ENCODE measurements around the gene SZT2.

The SZT2 gene

DNA sequence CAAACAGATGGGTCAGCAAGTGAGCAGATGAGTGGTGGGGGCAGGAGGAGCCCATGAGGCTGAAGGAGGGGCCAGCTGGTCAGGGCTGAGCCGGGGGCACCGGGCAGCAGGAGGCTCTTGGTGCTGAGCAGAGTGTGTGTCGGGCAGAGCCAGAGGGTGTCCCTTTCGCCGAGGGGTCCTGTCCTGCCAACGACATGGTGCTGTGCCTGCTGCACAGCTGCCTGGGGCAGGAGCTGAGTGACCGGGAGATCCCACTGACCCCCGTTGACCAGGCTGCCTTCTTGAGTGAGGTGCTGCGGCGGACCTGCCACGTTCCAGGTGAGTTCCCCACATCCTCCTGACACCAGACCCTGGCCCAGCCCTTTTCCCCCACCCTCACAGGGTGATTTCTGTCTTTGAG, 36.5 kb downstream of the SZT2 start:
- DNase-seq = no peak

DNA sequence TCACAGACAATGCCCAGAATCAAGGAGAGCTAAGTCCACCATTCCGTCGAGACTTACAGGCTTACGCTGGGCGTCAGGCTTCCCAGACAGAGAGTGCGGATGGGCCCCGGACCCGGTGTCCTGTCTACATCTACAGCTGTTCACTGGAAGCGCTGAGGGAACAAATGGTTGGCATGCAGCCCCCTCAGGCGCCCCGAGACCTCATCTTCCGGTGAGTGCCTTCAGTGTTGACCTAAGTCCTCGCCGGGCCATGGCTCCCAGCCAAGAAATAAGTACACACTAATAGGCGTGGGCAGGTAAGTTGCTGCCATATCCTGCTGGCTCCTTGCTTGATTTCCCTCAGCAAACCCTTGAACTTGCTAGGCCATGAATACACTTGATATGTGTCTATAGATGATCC, 37.8 kb downstream of the SZT2 start:
- no peak for DNase-seq

GRCh38 chr1:43427941-43428340, 38.2 kb downstream of the SZT2 start:
- no peak for DNase-seq

- DNase-seq = no peak
These were observed 41.1 kb downstream of the SZT2 start for GRCh38 chr1:43430831-43431230.

DNA sequence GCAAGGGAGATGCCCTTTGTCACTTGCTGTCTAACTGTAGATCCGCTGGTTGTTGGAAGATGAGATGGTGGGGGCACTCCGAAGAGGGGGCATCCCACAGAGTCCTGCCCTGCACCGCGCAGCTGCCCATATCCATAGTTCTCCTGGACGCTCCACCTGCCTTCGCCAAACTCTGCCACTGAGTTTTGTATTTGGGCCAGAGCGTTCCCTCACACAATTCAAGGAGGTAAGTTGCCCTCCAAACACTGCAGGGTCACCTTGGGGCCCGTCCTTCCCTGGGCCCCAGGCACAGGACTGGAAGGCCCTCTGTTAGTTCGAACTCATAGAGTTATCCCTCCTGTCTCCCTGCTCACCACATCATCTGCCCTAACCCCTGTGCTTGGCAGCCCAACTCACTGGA, 42.0 kb downstream of the SZT2 start:
- DNase-seq = no peak

DNA sequence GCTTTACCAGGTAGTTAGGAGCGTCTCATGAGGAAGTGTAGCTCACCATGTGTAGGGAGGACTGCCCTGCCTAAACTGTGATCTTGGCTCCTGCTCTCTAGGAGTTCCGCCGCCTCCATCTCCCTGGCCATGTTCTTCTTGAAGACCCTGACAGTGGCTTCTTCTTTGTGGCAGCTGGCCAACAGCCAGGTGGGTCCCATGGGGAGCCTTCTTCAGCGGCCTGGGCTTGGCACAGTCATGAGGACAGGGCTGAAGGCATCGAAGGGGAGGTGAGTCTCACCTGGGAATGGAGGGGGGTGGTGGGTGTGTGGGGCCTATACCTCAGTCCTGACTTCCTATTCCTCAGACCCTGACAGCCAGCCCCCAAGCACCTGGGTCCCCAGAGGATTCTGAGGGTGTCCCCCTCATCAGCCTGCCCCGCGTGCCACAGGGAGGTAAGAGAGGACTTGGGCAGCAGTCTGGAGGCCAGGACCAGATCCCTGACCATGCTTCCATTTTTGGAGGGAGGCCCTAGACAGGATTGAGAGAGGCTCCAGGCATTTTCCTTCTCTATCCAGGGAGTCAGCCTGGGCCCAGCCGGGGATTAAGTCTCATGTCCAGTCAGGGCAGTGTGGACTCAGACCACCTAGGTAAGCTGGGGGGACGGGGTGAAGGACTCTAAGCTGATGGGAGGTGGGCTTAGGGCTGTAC, 42.6 kb downstream of the SZT2 start:
- no peak for DNase-seq

DNA sequence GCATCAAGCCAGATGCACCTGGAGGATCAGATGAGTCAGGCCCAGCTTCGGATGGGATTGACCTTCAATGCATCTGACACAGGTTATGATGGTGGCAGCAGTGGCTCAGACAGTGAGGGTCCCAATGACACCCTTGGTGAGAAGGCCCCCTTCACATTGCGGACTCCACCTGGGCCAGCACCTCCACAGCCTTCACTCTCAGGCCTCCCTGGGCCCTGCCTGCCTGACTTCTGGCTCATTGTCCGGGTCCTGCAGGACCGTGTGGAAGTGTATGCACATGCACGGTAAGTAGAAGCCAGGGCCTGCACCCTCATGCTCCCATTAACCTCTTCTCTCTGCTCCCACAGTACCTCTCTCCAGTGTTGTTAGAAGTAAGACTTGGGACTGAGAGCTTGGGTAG, 43.2 kb downstream of the SZT2 start:
- DNase-seq = no peak

GRCh38 chr1:43434256-43434655, 44.6 kb downstream of the SZT2 start:
- no peak for DNase-seq

DNA sequence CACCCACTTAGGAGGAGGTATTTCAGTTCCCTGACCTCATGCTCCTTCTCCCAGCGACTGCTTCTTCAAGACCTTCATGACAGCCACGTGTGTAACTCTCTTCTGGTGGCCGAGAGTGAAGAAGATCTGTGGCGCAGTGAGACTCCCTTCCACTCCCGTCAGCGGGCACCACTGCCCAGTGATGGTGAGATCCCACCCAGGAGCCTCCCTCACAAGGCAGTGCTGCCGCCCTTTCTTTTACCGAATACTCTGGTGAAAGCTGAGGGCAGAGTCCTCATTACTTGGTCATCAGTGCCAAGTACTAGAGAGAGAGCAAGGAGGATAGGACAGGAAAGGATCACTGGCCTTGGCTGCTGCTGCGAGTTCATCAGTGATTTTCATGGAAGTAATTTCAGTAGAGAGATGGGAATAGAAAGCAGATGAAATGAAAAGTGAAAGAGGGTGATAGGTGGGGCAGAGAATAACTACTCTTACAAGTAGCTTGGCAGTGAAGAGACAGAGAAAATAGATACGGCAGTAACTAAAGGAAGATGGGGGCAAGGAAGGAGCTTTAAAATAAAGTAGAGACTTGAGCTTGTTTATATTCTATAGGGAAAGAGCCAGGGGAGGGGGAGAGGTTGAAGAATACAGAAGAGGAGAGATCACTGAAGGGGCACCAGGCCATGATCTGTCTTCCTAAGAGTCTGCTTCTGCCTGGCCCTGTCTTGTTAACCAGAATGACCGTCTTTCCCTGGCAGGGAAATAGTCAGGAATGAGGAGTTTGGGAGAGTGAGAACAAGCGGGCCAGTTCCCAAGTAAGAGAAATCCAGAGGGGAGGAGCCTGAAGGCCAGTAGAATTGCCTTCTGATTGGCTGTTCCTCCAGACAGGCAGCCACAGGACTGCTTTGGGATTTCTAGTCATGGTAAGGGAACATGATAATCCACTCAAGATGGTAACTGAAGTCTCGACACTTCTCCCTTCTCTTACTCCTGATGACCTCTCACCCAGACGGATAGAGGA, 45.7 kb downstream of the SZT2 start:
- DNase-seq = no peak

GRCh38 chr1:43436371-43436770, 46.7 kb downstream of the SZT2 start:
- DNase-seq = no peak

DNA sequence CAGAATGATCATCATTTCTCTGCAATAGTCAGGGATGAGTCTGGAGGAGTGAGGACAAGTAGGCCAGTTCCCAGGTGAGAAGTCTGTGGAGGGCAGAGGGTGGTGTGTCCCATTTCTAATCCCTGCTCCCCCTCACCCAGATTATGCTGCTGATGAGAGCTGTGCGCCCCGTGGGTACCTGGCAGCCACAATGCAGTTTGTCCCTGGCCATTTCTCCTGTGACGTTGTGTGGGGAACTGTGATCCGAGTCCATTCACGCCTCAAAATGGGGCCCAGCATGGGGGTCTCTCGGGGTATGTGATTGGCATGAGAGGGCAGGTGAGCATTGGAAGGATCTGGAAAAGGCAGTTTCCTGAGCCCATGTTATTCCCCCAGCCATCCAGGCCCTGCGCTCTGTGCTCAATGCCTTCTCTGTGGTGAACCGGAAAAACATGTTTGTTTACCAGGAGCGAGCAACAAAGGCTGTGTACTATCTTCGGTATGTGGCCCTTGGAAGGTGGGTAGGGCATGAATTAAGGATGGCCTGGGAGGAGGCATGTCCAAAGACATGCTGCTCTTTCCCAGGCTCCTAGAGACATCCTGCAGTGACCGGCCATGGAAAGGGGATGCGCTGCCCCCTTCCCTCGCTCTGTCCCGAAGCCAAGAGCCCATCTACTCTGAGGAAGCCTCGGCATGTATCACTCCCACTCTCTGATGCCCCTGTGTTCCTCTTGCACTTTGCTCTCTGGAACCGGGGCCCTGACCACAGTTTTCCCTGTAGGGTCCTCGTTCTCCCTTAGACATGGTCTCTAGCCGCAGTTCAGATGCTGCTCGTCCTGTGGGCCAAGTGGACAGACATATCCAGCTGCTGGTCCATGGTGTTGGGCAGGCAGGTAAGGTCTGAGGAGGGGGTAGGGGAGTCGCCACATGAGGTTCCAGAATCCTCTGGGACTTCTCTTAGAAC, 47.6 kb downstream of the SZT2 start:
- DNase-seq = no peak

DNA sequence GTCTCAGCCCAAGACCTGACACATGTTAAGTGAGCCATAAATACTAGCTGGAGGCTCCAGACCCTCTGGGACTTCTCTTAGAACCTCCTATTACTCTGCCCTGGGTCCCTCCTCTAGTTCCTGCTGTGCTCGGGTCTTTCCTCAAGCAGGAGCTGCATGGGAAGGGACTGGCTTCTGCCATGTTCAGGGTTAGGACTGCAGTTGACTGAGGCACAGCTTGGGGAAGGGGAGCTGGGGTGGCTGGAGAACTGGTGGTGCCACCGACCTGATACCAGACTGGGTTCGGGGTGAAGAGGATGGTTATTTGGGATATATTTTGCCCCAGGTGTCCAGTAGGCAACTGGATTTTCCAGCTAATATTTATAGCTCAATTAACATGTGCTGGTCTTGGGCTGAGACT, 48.3 kb downstream of the SZT2 start:
- no peak for DNase-seq

DNA sequence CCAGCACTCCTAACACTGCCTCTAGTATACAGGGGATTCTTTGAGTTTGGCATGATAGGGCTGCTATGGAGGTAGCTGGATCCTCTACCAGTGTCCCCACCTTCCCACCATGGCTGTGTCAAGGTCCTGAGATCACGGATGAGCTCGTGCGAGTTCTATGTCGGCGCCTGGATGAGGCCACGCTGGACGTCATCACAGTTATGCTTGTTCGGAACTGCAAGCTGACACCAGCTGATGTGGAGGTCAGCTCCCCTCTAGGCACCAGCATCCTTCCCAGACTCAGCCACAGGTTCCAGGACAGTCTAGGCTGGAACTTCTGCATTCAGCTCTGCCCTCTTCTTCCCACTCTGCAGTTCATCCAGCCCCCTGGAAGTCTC, 48.9 kb downstream of the SZT2 start:
- no peak for DNase-seq

DNA sequence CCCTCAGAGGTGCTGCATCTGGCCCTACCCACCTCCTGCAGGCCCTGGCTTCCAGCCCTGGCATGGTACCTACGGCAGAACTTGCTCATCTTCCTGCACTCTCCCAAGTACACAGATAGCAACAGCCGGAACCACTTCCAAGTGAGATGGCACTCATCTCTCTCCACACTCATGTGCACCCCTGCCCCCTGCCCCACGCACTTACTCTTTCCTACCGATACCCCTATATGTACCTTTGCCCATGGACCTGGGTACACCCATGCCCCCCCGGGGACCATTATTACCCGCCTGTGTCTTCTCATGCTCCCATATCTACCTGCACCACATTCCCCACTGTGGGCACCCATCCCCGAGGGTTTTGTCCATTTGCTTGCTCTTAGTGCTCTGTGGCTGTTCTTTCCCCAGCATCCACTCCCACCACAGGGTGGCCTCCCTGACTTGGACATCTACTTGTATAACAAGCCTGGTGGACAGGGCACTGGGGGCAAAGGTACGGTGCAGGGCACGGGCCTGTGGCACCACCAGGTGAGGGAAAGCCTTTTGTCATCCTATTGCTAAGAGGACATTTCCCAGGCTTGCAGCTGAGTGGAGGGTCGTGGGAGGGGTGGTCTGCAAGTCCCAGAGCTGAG, 49.4 kb downstream of the SZT2 start:
- no peak for DNase-seq

DNA sequence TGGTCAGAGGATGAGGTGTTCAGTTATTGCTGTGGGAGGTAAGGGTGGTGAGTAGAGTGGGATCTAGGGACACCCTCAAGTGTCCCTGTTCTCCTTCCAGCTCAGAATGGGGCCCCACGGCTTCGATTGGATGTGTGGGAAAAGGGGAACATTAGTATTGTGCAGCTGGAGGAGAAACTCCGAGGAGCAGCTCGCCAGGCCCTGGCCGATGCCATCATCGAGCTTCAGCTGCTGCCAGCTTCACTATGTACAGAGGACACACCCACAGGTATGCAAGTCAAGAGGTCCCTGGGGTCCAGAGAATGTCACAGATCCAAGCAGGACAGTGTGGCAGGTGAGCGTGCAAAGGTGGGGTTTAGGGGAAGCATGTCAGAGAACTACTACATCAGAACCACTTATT, 50.1 kb downstream of the SZT2 start:
- no peak for DNase-seq

DNA sequence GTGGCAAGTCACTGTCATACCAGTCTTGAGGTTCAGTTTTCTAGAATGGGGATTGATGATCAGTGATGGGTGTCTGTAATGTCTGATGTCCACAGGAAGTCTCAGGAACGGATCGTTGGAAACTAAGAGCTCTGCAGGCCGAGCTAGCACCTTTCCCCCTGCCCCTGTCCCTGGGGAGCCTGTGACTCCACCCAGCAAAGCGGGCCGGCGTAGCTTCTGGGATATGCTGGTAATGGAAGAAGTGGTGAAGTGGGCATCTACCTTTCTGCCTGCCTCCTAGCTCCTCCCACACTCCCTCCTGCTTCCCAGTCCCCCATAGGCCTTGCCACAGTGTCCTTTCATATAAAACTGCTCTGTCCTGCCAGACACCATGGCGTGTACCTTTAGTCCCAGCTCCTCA, 50.7 kb downstream of the SZT2 start:
- no peak for DNase-seq

GRCh38 chr1:43441166-43441893, 51.6 kb downstream of the SZT2 start:
- DNase-seq = no peak

DNA sequence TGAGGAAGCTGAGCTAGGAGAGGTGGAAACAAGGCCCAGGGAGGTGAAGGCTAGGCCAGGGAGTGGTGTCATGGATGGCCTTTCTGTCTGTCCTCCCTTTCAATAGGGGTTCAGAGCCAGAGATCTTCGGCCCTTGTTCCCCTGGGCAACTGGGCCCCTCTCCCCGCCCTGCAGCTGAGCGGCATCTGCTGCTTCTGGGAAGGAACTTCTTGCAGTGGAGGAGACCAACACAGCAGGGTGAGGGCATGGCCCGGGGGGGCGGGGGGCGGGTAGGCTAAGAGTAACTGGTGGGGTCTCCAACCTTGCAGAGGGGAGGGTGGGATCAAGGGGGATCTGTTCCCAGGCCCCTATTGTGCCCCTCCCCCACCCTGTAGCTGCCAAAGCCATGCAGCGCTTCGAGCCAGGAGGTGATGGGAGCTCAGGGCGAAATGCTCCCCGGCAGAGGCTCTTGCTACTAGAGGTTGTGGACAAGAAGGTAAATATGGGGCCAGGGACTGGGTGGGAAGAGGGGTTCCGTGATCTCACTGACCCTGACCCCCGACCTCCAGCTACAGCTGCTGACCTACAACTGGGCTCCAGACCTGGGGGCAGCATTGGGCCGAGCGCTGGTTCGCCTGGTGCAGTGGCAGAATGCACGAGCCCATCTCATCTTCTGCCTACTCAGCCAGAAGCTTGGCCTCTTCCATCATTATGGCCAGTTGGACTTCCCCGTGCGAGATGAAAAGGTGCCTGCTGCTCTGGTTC, 52.4 kb downstream of the SZT2 start:
- no peak for DNase-seq

DNA sequence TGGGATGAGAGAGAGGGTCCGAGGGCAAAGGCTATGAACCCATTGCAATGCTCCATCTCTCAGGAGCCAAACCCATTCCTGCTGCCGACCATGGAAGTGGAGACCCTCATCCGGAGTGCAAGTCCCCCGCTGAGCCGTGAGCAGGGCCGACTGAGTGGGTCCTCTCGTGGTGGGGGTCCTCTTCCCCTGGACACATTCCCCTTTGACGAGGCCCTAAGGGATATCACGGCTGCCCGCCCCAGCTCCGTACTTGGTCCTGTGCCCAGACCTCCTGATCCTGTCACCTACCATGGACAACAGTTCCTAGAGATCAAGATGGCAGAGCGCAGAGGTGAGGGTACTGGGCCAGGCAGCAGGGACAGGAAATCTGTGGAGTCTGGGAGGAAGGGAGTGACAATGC, 53.1 kb downstream of the SZT2 start:
- no peak for DNase-seq

DNA sequence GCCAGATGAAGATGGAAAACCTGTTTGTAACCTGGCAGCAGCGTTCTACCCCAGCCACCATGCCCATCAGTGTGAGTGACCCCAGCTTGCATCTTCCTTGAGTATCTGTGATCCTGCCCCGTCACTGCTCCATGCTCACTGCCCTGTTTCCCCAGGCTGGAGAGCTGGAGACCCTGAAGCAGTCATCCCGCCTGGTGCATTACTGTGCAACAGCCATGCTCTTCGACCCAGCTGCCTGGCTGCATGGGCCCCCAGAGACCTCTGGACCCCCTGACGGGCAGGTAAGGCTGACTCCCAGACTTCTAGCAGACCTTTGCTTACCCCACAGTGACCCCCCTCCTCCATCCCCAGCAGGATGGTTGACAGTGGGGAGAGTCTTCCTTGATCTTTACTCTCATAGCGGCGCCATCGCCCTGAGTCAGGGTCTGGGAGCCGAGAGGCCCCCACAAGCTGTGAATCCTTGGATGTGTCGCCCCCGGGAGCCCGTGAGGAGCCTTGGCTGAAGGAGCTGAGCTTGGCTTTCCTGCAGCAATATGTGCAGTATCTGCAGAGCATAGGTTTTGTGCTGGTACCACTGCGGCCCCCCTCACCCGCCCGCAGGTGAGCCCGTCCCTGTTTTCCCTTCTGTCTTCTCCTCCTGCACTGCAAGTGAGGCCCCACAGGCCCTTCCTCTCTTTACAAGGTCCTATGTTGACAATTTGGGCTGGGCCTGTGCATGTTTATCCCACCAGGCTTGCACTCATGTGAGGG, 53.7 kb downstream of the SZT2 start:
- DNase-seq = no peak
